Activated CD8-positive, alpha-beta memory T cell treated with anti-CD3 and anti-CD28 coated beads for 48 hours (primary cell): ENCODE results near the gene FPGS.

Experiments used
- DNase-seq, 3 experiments: peaks; one replicate each; pipeline ENCODE4 v3.0.0-alpha.2; 2020; ENCODE audit warnings: low read depth in 2 of 3, low spot score in 2 of 3

Gene FPGS

GRCh38 chr9:127810378-127811187 lies 7.9 kb downstream of the FPGS start:
- no peak for DNase-seq

GRCh38 chr9:127812011-127812410 lies 9.3 kb downstream of the FPGS start:
- DNase-seq, result no peak

- DNase-seq, result no peak
These were observed 10.4 kb downstream of the FPGS start for GRCh38 chr9:127812936-127813675.

GRCh38 chr9:127813686-127814226 lies 11.1 kb downstream of the FPGS start:
- DNase-seq, result no peak

GRCh38 chr9:127814619-127815511 lies 12.2 kb downstream of the FPGS start:
- no peak for DNase-seq

- DNase-seq, result no peak
These were observed 13.1 kb downstream of the FPGS start for GRCh38 chr9:127815512-127816361.

- no peak for DNase-seq
These were observed 13.7 kb downstream of the FPGS start for GRCh38 chr9:127816362-127816725.

GRCh38 chr9:127816728-127817127 lies 14.0 kb downstream of the FPGS start:
- no peak for DNase-seq

- DNase-seq, result no peak
These were observed 15.3 kb downstream of the FPGS start for GRCh38 chr9:127817881-127818434.

- no peak for DNase-seq
These were observed 15.9 kb downstream of the FPGS start for GRCh38 chr9:127818574-127818973.

- DNase-seq, result no peak
These were observed 19.4 kb downstream of the FPGS start for GRCh38 chr9:127822108-127822507.

- DNase-seq, result no peak
These were observed 22.8 kb downstream of the FPGS start for GRCh38 chr9:127825319-127826051.

- DNase-seq, result no peak
These were observed 23.7 kb downstream of the FPGS start for GRCh38 chr9:127826253-127826913.

GRCh38 chr9:127828262-127829031 lies 25.8 kb downstream of the FPGS start:
- no peak for DNase-seq

- DNase-seq, result no peak
These were observed 26.7 kb downstream of the FPGS start for GRCh38 chr9:127829205-127829906.

GRCh38 chr9:127832248-127832647 lies 29.6 kb downstream of the FPGS start:
- no peak for DNase-seq

GRCh38 chr9:127833555-127833954 lies 30.9 kb downstream of the FPGS start:
- no peak for DNase-seq
